NCI-H748 treated with DMSO at 0.1 percent for 48 hours (cell line): ENCODE data around the gene C10orf105.

Experiments
- DNase-seq: peaks from one replicate; lab custom pipeline; 2025; lab: John Stamatoyannopoulos, UW

The C10orf105 gene

DNA sequence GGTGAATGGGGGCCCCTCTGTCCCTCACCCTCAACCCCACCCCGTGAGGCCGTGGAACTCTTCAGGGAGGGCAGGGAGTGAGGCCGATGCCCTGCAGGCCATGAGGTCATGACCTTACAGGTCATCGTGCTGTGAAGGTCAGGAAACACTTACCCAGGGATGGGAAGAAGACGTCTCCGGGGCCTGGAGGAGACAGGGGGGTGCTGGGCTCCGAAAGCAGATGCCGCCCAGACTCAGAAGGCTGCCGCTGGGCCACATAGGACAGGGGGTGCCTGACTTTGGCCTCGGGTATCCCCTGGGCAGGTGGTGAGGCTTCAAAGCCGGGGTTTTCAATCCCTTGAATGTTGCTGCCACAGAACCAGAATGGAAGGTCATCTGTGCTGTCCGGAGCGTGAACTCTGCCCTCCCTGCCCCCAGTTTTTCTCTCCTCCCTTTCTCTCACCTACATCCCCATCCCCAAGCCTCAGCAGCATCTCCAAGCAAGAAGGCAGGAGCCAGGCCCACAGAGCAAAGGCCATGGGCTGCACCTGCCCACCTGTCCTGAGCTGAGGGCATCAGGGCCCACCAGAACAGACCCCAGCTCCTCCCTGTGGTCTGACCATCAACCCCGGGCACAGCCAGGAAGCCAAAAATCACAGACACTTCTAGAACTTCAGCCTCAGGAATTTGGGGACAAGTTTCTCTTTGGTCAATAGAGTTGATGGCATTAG lies 32.1 kb upstream of the C10orf105 start:
- no peak for DNase-seq

DNA sequence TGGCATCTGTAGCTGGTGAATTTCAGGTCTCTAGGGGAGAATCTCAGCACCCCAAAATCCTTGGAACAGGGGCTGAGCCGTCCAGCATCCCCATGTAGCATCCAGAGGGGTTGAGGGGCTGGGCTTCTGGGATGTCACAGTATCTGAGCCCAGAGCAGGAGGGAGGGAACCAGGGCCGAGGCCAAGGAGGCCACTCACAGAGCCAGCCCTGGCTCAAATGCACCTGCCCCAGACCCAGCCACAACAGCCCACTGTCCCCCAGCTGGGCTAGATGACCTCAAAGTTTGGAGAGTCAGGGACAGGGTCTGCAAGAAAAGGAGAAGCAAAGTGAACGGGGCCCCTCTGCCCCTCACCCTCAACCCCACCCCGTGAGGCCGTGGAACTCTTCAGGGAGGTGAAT lies 31.4 kb upstream of the C10orf105 start:
- DNase-seq = no peak

DNA sequence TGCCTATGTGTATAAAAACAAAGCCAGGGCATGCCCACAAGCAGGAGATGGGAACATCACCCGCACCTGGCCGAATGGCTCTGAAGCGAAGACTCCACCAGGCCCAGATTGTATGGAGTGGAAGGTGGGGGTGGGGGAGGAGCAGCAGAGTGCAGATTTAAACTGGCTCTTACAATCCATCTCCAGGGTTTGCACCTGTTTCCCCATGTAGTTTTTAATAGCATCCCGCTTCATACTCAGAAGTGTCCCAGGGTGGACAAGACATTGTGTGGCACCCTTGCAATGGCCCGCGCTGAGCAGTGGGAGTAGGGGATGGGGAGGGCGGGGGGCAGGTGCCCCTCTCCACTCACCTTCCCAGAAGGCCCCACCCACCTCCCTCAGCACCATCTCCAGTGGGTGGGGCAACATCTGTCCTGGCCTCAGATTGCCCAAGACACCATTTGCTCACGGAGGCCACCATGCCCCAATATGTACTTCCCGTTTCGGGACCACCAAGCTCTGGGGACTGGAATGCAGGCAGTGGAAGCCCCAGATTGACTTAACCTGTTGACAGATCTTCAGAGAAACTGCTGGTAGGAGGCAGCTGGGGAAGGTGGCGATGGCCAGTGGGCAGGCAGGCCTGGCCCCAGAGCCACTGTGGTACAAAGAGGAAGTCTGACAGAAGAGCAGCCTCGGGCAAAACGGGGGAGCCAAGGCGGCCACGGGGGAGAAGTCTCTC lies 30.7 kb upstream of the C10orf105 start:
- DNase-seq = no peak

DNA sequence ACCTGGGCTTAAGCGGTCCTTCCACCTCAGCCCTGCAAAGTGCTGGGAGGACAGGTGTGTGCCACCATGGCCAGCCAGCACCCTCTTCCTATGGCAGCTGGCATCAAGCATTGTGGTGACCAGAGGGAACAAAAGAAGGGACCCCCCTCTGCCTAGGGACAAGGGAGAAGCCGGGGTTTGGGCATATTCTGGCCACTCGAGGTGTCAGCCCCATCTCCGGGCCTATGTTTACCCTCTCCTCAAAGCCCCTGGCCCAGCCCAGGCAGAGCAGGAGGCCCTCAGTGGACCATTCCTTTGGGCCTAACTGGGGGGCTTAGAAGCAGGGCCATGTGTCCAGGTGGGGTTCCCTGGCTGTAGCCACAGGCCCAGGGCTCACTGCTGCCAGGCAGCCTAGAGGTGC lies 29.8 kb upstream of the C10orf105 start:
- DNase-seq = no peak

DNA sequence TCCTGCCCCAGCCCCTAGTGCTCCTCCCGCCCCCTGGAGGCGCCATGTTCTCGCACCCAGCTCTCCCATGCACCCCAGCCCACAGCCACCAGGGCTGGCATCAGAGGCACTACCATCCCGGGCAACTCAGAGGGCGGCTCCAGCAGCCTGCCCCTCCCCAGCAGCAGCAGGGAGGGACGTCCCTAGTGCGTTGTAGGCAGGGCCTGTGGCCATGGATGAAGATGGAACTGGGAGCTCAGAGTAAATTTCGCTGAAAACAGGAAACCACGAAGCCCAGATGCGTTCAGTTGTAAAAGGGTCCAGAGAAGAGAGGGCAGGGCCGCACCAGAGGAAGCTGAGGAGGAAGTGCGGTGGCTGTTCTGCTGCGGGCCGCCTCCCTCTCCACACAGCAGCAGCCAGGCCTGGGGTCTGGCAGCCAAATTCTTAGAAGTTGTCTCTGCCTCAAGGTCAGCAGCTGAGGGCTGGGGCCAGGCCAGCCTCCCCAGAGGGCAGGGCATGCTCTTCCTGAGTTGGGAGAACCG lies 29.2 kb upstream of the C10orf105 start:
- DNase-seq = no peak

DNA sequence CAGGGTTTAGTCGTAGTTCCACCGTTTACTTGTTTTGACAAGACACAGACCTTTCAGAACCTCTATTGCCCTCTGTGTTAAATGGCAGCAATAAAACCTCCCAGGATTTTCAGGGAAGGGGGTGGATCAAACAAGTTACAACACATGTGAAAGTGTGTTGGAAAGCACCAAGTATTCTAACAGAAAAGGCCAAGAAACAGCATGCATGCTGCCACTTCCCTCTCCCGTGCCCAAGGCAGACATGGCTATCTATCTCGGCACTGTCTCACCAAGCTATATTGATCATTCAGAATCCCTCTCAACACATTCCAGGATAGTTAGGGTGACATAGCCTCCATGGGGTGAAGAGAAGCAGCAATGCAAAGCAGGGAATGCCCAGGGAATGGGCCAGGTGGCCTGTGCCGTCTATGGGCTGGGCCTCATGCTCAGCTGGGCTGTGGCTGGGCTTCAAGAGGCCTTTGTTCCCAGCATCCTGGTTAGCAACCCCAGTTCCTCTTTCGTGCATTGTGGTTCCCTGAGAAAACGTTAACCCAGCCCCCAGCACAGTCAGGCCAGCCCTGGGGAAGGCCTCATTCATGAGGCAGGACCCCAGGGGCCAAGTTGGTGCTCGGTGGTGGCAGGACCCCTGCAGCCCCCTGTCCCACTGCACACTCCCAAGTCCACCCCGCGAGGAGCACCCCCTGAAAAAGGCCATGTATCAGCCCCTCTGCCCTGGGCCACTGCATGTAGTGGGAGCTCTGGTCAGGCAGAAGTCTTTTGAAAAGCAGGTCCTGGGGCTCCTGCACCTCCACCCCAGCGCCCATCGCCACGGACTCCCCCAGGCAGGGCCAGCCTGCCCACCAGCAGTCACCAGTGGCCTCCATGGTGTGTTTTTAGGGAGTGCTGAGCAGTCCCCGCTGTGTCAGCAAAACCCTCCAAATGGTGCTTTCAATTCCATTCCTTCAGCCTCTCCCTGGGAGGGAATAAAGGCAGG lies 28.3 kb upstream of the C10orf105 start:
- no peak for DNase-seq

DNA sequence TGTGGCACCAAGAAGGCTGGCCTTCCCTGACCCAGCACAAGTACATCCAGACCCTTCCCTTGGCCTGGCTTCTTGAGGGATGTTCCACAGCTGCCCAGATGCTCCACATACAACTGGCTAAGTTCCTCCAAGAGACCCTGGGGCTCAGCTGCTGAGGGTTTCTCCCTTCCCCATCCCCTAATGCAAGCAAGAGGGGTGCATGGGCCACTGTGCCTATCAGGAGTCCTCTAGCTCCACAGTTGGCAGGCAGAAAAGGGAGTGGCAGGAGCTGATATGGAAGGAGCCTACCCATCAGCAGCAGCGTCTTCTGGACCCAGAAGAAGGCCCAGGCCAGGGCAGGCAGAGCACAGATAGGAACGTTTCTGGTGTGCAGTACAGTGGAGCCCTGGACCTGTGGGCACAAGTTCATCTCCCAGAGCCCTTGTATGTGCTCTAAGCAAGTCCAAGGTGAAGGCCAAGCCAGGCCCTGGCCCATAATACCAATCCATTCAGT lies 27.5 kb upstream of the C10orf105 start:
- DNase-seq = no peak

DNA sequence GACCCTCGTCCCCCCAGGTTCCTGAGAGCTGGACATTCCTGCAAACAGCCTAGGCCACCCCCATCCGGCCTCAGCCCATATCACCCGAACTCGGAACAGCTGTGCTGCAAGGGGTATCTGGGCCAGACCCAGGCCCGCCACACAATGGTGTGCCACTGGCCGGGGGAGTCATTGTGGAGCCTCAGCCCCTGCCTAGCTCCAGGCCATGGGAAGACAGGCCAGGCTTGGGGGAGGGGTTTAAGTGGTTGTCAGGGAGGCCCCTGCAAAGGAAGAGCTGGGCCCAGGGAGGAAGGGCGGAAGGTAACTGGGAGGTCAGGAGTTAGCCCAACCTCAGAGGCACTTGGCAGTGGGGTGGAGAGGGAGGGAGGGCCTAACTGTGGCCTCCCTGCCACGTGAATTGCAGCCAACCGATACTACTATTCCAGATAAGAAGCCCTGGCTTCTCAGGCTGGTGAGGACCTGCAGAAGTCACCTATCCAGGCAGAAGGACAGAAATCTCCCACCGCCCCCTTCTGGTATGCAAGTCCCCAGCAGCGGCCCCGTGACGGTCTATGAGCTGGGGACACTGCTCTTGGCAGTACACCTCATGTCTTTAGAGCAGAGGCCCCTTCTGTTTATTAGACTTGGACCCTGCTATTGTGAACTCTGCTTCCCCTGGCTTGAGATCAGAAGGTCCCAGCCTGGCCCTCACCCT lies 26.9 kb upstream of the C10orf105 start:
- DNase-seq = no peak

DNA sequence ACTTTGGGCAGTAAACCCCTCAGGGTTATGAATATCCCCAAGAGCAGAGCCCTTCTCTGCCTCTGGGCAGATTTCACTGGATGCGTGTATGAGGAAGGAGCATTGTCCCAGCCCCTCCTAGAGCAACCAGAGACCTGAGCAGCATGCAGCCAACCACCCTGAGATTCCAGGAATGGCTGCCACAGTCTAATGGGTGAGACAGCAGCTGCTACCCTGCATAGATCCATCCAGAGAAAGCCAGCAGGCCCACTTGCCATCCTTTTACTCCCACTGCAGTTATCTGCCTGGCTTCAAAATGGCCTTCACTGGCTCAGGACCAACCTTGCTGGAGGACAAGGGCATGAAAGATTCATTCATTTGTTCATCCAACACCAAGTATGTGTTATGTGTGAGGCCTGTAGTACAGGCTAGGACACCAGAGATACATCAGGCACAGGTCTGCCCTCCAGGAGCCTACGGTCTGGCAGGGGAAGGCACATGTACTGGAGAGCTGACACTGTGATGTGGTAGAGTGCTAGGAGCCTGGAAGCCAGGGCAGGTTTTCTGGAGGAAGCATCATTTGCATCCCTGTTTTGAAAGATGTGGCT lies 26.2 kb upstream of the C10orf105 start:
- DNase-seq = no peak

DNA sequence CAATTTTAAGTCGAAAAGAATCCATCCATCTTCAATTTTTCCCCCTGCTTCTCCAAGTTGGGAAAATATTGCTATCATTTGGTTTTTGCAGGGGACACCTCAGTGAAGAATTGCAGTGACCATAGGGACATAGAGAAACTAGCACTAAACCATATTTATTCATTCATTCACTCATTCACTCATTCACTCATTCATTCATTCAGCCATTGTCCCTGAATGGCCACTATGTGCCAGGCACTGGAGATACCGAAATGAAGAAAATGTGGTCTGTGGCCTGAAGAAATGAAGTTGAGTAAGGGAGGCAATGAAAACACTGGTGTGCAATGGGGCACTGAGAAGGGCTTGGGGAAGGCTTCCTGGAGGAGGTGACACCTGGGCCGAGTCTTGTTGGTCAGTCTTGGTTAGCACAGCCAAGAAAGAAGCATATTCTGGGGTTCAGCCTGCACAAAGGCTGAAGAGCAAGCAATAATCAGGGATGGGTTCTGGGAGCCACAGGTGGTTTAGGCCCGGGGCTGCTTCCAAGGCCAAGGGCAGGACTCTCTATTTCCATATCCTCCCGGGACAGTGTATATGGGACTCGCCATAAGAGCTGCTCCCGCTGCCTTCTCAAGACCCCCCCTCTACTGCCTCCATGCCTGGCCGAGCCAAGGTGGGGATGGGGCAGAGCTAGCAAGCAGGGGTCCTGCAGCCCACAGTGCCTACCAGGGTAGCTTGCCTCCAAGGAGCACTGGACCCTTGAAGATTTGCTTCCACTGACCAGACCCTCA lies 25.5 kb upstream of the C10orf105 start:
- no peak for DNase-seq

DNA sequence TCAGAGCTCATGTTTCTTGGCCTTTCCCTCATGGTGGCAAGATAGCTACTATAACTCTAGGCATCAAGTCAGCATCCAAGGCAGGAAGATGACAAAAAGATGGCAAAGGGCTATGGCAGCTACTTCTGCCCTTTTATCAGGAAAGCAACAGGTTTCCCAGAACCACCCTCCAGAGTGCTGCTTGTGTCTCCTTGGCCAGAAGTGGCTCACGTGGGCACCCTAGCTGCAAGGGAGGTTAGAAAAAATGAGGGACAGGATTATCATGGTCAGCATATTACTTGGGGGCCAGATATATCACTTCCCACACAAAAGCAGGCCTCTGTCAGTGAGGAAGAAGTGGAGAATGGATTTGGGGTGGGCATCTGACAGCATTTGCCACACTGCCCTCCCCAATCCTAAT lies 24.3 kb upstream of the C10orf105 start:
- DNase-seq = no peak

DNA sequence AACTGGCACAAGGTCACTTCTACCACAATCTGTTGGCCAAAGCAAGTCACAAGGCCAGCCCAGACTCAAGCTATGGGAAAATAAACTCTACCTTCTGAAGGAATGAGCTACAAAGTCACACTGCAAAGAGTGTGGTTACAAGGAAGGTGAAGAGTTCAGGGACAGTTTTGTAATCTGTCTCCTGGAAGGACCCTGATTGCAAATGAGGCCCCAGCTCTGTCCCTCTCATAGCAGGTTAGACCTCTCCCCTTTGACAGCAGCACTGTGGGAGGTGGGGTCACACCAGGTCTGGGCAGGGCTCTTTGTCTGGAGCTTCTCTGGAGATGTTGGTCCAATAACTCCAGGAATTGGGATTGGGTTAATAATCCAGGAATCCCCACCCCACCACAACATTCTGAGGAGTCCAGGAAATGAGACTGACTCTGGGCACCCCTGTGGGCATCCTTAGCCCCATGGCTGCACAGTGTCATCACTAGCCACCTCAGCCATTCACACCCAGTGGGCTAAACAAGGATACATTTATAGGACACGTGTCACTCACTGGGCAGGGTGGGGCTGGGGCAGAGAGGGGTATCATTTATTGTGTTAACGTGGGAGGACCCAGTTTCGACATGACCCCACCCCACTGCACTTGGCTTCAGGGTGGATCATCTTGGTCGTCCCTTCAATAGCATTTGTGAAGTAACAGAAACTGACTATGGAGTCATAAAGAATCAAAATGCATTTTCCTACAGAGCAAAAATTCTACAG lies 23.7 kb upstream of the C10orf105 start:
- no peak for DNase-seq

DNA sequence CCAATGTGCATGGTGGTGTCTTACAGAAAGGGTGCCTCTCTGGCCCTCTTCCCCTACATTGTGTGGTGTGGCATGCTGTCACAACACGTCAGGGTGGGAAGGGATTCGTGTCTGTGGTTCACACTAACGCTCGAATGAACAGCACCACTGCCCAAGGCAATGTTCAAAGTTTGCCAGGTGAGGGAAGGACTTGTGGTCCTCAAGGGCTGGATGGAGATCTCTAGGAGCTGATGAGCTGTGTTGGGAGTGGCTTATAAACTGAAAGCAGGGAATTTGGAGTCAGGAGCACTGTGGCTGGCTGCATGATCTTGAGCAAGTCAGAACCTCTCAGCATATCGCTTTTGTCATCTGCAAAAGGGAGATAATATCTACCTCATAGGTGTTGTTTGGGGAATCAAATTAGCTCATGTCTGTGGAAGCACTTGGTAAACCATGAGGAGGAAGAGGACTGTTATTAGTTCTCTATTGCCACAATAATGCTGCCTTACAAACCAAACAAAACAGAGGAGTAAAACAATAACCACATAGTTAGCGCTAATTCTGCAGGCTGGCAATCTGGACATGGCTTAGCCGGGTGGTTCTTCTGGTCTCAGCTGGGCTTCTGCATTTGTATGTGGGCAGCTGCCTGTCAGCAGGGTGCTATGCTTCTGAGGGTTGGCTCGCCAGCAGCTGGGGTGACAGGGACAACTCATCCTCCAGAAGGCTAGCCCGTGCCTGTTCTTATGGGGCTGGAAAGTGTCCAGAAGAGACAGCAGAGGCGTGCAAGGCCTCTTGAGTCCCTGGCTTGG lies 22.9 kb upstream of the C10orf105 start:
- DNase-seq = no peak

DNA sequence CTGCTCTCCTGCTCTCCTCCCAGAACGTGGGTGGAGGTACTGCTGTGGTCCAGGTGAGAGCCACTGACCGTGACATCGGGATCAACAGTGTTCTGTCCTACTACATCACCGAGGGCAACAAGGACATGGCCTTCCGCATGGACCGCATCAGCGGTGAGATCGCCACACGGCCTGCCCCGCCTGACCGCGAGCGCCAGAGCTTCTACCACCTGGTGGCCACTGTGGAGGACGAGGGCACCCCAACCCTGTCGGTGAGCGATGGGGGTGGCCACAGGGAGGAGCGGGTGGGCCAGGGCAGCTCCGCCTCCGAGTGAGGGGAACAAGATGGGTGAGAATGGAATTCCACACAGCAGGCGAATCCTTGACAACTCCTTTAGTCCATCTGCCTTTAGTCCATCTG lies 22.1 kb upstream of the C10orf105 start:
- DNase-seq = no peak

DNA sequence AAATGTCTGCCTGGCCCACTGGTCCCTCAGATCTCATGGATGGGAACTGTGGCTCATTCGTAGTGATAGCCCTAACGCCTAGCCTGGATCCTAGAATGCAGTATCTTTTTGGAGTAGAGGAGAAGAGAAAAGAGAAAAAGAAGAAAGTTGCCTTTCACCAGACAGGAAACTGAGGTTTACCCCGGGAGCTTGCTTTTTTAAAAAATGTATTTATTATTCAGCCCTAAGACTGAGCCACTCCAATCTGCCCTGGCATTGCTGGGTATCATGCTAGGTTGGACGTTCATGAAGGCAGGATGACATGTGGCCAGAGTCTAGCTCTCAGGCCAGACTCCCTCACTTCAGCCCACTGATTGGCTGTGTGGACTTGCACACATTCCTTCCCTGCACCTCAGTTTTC lies 21.5 kb upstream of the C10orf105 start:
- no peak for DNase-seq

DNA sequence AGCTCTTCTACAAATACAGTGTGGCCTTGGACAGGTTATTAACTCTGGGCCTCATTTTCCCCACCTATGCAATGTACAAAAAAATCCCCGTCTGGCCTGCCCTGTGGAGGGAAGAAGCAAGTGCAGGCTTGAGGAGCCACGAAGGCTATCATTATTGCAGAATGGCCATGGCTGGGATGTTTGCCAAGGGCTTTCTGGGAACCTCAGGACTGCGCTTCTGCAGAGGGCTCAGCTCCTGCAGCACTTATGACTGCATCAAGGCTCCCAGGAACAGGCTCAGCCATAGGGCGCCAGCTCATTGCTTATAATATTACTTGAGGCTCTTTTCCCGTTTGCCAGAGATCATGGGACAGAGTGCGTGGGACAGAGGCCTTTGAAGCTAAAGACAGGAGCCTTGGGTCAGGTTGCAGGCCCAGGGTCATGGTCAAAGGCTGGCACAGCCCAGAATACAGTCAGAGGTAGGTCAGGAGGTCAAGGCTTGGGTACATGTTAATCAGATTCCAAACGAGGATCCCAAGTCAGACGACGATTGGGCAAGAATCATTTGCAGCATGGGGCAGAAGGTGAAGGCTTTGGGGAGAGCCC lies 20.6 kb upstream of the C10orf105 start:
- no peak for DNase-seq

DNA sequence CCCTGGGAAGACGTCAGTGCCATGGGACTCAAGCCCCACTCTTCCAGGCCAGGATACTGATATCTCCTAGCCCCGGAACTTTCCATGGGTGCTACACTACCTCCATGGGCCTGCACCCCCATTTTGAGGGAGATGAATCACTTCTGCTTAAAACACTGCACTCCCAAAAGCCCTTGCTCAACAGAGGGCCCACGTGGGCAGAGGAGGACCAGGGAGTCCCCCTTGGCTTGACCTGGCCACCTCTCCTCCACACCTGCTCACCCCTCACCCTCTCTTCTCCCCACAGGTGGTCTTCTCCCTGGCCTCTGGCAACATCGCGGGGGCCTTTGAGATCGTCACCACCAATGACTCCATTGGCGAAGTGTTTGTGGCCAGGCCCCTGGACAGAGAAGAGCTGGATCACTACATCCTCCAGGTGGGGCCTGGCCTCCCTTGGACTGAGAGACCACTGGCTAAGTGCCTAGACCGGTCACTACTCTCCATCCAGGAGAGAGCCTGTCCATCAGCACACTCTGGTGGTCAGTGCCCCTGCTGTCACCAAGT lies 19.9 kb upstream of the C10orf105 start:
- no peak for DNase-seq

DNA sequence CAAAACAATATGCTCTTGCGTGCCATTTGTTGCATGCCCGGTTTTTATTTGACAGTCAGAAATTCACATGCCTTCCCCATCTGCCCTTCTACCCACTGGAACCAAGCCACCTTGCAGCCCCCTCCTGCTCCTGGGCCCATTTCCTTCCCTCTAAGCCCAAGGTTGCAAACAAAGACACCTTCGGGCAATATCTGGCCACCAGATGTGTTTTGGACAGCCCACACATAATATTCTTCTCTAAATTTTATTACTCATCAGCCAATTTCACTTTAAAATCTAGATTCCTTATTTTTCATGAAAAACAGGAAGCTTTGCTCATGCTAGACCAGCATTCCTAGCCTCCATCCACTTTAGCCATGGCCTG lies 18.2 kb upstream of the C10orf105 start:
- no peak for DNase-seq
